ENCODE data around the gene ROR2.
"Not testable (repeated sequence)": the region's sequence is repeated elsewhere in the genome, so short reads cannot be mapped to it uniquely, and the experiment has no call there.

Gene ROR2

DNA sequence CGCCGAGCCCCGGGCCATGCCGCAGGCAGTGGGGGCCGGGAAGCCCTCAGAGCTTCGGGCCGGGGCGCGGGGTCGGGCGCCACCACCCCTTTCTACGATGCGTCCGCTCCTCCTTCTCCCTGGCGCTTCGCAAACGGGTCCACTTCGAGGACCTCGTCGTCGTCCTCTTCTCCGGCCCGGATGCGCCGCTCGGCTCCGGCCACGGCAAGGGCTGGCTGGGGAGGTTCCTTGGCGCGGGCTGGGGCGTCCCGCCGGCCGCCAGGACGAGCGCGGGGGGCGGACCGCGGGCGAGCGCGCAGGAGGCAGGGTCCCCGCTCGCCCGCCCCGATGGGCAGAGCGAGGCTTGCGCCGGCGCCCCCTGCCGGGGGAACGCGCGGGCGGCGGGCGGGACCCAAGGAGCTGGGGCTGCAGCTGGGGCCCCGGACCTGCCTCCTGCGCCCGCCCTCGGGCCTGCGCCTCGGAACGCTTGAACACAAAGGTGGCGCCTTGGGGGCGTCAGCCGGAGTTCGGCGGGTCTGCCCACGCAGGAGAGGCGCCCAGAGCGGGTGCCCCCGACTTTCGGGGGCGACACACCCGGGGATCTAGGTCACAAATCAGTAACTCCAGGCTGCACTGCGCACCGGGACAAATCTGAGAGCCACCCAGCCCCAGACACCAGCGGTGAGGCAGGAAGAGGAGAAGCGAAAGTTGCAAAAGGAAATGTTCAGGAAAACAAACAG lies at the start of gene ROR2:
ROR2 (minus strand) TSS at position 283 of the 719 bp plus-strand sequence.
- DNase-seq = peak; percentile 46
- in situ Hi-C loops (cut with MboI; ENCODE audit: low pct_unique_long_range_greater_than_20kb, low sequenced_read_pairs) = no loop called here

DNA sequence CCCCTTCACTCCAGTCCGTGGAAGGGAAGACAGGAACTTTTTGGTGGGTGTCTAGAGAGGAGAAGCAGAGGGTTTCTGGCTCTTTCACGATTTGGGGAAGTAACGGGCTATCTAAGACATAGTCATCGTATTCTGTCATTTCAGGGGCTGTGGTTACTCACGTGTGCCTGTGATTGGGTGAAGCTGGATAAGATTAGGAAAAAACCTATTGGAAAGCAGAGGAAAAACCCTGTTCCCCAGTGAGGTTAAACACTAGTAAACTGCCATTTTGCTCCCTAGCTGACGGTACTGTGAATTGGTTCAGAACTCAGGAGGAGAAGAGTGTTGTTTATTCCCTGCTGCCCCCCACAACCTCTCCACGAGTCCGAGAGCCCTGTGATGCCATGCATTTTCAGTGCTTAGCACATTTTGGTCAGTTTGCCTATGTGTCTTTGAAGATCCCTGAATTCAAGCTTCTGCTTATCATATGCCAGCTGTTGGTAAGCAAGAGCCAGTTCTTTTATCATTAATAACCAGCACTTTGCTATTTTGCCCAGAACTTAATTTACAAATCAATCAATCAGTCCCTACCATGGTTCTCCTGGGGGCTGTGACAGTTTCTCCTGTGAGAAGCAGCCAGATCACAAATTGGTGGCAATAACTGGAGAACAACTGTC lies 45.1 kb upstream of the ROR2 start:
- DNase-seq = peak; percentile 33
- in situ Hi-C loops (cut with MboI; ENCODE audit: low pct_unique_long_range_greater_than_20kb, low sequenced_read_pairs) = no loop called here

DNA sequence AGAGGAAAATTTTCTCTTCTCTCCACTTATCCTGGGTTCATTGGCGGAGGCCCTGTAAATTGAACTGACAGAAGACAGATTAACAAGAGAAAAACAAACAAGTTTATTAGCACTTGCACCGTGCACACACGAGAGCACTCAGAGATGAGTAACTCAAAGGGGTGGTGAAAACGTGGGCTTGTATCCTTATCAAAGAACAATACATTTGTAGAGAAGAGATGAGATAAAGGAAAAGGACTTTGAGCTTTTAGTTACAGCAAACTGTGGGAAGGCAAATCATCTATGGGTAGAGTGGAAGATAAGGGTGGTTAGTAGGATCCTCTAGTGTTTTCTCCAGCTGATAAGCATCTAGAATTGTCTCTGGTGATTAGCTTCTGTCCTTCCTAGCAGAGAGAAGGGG lies 44.4 kb upstream of the ROR2 start:
- in situ Hi-C loops (cut with MboI; ENCODE audit: low pct_unique_long_range_greater_than_20kb, low sequenced_read_pairs) = no loop called here
- no peak for DNase-seq

DNA sequence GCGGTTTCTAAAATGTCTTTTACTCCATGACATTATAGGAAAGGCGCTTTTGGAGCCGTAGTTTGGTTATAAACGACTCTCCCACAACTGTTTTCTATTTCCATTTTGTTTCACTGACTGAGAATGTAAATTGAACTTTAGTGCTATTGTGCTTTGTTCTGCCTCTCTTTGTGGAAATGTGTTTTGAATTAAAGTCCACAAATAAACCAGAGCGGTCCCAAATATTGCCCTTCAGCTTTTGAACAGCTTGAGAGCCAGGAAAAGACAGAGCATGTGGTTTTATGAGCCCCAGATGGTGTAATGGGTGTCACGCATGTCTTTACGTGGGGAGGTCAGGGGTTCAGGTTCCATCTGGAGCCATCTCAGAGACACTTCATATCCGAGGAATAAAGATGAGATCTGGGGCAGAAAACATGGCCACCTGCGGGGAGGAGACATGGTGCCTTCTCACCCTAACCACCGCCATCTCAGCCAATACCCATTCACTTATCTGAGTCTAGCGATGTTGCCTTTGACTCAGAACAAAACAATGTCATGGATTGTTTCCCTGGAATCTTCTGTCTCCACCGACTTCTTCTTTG lies 42.5 kb upstream of the ROR2 start:
- DNase-seq = no peak
- in situ Hi-C loops (cut with MboI; ENCODE audit: low pct_unique_long_range_greater_than_20kb, low sequenced_read_pairs) = no loop called here

DNA sequence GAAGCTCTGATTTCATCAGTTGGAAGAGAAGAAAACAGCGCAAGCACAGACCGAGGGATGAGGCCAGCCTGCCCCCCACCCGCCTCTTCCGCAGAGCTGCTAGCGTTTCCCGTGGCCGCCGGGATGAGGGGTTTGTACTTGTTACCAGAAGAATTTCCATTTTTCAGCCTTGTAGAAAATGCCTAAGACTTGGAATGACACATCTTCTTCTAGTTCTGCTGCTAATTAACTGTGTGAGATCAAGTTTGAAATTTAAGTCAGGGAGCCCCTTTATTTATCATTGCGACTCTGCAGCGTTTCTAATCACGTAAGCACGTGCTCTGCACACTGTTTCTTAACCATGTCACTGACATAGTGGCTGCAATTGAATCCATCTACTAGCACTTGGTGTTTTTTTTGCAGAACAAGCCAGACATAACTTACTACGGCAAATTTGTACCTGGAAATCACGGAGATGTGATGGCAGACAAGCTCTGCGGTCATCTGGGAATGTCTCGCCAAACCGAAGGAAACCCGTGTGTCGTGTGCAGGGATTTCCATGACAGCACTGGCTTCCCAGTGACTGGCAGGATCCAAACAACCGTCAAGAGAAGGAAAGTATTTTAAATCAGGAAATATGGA lies 41.8 kb upstream of the ROR2 start:
- in situ Hi-C loops (cut with MboI; ENCODE audit: low pct_unique_long_range_greater_than_20kb, low sequenced_read_pairs) = no loop called here
- no peak for DNase-seq

DNA sequence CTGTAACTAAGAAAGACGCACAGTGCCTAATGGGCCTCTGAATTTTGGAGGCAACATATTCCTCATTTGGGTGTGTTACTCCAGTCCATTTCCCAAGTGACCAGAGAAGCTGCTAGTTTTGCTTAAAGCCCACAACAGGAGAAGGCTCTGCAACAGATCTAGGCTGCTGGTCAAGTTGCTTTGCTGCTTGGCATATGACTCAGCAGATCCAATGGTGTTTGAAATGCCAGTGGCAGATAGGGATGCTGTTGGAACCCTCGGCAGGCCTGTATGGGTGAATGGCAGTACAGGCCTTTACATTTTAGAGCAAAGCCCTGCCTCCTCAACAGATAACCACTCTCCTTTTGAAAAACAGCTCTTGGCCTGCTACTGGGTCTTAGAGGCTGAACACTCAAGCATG lies 36.2 kb upstream of the ROR2 start:
- DNase-seq = no peak
- in situ Hi-C loops (cut with MboI; ENCODE audit: low pct_unique_long_range_greater_than_20kb, low sequenced_read_pairs) = no loop called here

DNA sequence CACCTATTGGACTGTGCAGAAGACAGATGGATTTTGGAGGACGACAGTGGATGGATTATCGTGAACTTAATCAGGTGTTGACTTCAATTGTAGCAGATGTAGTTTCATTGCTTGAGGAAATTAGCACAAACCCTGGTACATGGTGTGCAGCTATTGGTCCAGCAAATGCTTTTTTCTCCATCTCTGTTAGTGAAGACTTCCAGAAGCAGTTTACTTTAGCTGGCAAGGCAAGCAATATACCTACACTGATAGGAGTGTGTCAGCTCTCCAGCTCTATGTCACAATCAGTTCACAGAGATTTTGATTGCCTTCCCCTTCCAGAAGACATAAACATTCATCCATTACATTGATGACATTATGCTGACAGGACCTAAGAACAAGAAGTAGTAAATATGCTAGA lies 35.7 kb upstream of the ROR2 start:
- no peak for DNase-seq
- in situ Hi-C loops (cut with MboI; ENCODE audit: low pct_unique_long_range_greater_than_20kb, low sequenced_read_pairs) = no loop called here

DNA sequence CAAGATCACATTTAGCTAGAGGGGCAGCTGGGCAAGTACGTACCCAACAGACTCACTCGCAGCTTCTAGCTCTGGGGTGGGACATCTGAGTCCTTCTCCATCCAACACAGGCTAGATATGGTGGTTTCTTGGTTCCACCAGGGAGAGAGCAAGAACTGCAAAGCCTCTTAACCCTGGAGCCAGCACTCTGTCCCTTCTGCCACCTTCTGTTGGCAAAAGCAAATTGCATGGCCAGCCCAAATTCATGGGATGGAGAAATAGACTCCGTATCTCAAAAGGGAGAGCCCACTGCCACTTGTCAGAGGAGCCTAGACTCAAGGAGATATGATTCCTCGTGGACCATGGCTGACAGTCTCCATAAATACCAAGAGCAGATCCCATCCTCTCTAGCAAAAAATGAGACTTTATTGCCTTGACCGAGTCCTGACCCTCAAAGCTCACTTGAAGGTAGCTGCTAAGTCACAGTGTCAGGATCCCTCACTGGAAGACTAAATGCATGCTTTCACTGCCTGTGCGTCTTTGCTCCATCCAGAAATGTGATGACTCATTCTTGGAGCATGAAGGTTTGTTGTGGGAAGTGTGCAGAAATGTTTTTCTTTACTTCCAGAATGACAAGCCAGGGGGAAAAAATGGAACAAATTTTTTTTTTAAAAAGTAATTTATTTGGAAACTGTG lies 28.8 kb upstream of the ROR2 start:
- in situ Hi-C loops (cut with MboI; ENCODE audit: low pct_unique_long_range_greater_than_20kb, low sequenced_read_pairs) = no loop called here
- DNase-seq = peak; percentile 34

DNA sequence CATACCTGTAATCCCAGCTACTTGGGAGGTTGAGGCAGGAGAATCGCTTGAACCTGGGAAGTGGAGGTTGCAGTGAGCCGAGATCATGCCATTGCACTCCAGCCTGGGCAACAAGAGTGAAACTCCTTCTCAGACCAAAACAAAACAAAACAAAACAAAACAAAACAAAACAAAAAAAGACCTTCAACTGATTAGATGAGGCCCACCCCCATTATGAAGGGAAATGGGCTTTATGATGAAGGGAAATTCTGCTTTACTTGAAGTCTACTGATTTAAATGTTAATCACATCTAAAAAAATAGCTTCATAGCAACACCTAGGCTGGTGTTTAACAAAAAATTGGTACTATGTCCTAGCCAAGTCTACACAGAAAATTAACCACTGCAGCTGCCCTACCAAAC lies 25.2 kb upstream of the ROR2 start:
- in situ Hi-C loops (cut with MboI; ENCODE audit: low pct_unique_long_range_greater_than_20kb, low sequenced_read_pairs) = not testable (repeated sequence)

DNA sequence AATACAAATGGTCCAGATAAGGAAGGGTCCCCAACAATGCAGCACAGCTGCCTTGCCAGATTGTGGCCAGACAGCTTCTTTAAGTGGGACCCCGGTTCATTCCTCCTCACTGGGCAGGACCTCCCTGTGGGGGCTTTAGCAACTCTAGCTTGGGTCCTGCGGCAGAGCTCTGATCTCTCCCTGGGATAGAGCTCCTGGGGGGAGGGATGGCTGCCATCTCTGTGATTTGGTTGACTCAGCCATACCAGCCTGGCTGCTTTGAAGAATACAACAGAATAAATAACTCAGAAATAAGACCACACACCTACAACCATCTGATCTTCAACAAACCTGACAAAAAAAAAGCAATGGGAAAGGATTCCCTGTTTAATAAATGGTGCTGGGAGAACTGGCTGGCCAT lies 22.7 kb upstream of the ROR2 start:
- no peak for DNase-seq
- in situ Hi-C loops (cut with MboI; ENCODE audit: low pct_unique_long_range_greater_than_20kb, low sequenced_read_pairs) = no loop called here

More for the DNA sequence above, 25.2 kb upstream of the ROR2 start:
- DNase-seq = not testable (repeated sequence)

DNA sequence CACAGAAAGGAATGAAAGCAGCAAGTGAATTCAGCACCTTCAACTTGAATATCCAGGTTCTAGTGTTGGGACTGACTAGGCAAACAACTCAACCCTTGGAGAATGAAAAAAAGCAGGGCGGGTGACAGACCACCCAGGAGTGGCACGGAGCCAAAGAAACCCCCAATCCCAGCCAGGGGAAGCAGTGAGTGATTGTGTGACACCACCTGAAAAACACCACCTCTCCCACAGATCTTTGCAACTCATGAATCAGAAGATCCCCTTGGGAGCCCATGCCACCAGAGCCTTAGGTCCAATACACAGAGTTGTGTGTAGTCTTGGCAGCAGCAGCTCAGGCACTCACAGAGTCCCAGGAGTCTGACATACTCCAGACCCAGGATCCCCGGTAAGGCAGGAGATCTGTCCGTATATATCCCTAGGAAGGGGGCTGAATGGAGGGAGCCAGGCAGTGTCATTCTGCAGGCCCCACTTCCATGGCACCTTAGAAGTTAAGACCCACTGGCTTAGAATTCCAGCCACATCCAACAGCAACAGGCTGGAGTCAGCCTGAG lies 22.1 kb upstream of the ROR2 start:
- in situ Hi-C loops (cut with MboI; ENCODE audit: low pct_unique_long_range_greater_than_20kb, low sequenced_read_pairs) = no loop called here
- DNase-seq = no peak

DNA sequence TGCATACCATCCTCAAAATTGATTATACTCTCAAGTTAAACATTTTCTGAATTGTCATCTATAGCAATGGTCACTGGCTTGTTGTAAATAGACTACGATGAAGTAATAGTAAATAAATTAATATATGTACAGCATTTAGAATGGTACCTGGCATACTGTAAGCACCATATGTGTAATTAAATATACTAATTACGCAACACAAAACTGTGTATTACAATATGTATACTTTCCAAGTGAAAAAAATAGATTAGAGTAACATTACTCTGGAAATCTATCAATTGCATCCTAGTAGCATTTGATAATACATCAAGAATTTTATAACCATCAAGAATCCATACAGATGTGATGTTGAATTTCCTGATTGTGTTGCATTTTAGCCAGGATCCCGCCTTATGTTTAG lies 17.2 kb upstream of the ROR2 start:
- in situ Hi-C loops (cut with MboI; ENCODE audit: low pct_unique_long_range_greater_than_20kb, low sequenced_read_pairs) = no loop called here
- DNase-seq = no peak

DNA sequence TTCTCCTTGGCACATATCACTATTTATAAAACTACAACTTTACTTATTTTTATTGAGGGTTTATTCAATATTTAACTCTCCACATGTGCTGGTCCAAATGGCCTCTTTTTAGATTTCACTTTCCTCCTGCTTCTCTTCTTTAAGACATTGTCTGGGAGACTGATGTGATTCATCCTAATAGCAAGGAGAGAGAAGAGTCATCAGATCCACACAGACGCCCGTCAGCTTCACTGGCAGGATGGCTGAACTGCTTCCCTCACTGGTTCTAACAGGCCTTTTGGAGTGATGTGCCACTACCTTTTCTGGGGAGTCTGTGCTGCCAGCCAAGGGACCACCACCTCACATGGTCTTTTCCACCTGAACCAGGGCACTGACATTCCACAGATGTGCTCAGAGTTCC lies 16.5 kb upstream of the ROR2 start:
- no peak for DNase-seq
- in situ Hi-C loops (cut with MboI; ENCODE audit: low pct_unique_long_range_greater_than_20kb, low sequenced_read_pairs) = no loop called here

DNA sequence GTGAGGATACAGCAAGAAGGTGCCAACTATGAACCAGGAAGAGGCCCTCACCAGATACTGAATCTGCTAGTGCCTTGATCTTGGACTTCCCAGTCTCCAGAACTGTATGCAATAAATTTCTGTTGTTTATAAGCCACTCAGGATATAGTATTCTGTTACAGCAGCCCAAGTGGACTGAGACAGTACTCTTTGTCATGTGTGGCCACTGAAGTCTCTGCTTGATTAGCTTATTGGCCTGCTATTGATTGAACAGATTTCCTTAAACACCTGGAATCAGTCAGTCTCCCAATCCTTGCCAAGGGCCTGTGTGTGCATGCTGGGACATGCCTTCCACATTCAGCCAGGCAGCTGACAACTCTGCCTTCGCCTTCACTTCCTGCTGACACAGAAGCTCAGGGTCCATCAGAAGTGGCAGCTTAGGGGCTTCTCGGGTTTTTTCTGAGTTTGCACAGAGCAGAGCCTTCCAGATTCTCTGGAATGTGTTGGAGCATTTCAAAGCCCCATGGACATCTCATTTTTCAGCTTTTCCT lies 13.7 kb upstream of the ROR2 start:
- in situ Hi-C loops (cut with MboI; ENCODE audit: low pct_unique_long_range_greater_than_20kb, low sequenced_read_pairs) = no loop called here
- DNase-seq = no peak

DNA sequence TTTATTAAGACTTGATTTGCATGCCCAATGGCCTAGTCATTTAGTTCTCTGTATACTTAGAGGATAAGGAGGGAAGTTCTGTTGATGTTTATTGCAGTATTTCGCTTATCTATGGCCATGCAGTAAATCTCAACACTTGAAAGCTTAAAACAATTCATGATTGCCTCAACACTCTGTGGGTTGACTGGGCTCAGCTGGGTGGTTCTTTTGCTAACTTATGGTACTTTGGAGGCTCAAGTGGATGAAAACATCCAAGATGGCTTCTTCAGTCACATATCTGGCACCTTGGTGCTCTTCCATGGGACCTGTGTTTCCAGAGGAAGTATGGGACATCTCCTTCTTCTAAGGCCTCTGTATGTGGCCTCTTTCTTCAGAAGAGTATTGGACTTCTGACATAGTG lies 10.3 kb upstream of the ROR2 start:
- in situ Hi-C loops (cut with MboI; ENCODE audit: low pct_unique_long_range_greater_than_20kb, low sequenced_read_pairs) = no loop called here
- DNase-seq = no peak

DNA sequence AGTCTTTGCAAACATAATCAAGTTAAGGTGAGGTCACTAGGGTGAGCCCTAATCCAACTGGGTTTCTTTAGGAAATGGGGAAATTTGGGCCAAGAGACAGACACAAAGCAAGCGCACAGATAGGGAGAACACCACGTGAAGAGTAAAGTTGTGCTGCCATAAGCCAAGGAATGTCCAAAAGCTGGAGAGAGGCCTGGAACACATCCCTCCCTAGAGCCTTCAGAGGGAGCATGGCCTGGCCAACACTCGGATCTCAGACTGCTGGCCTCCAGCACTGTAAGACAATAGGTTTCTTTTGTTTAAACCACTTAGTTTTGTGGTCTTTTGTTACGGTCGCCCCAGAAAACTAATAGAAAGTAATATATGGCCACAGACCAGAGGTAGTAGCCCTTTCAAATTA lies 8.1 kb upstream of the ROR2 start:
- no peak for DNase-seq
- in situ Hi-C loops (cut with MboI; ENCODE audit: low pct_unique_long_range_greater_than_20kb, low sequenced_read_pairs) = no loop called here

DNA sequence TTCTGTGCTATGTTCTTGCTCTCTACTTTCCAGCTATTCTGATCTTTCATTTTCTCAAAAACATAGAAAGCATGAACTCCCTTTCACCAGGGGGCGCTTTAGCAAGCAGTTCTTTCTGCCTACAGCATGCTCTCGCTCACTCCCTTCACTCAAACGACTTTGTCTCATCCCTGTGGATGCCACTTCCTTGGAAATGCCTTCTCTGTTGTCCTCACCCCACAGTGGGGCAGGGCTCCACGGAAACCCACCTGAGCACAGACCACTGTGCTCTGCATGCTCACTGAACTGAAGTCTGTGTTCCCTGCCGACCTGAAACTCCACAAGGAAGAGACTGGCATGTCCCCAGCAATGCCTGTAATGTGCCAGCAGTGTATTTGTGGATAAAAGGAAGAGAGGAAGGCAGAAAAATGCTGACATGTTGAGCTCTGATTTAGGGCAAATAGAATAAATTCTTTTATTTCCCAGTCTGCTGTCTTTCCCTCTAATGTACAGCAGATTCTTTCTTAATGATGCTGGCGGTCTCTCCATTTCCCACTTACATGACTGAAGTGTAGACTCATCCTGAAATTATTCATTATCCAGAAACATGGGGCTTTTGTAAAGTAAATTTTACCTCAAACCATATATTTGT lies 4.9 kb upstream of the ROR2 start:
- DNase-seq = peak; percentile 51
- in situ Hi-C loops (cut with MboI; ENCODE audit: low pct_unique_long_range_greater_than_20kb, low sequenced_read_pairs) = no loop called here

DNA sequence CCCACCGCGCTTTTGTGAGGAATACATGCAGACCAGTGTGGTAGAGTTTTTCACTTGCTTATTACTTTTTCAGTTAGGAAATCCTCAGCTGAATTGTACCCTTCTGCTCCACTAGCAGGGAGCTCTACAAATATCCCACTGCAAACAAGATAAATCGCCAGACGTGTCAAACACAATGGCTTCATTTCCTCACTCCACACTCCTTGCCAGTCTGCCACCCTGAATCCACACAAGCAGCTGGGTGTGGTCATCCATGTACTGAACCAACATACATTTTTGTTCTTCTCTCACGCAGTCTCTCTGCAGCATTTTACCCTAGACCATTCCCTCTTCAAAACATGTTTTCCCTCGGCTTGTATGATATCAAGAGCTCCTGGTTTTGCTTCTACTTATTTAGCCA lies 3.7 kb upstream of the ROR2 start:
- DNase-seq = no peak
- in situ Hi-C loops (cut with MboI; ENCODE audit: low pct_unique_long_range_greater_than_20kb, low sequenced_read_pairs) = no loop called here
